MM.1S (cell line): Measurements from ENCODE around the gene LINGO1.

Experiments used
- DNase-seq: peaks from one replicate; pipeline ENCODE4 v3.0.0-alpha.2; 2015
- H2AFZ ChIP-seq: fragments of 300-600 bp; sonication (generic); 2 replicates; pipeline ENCODE4 v1.6.0; 2016; ENCODE audit warnings: antibody characterized with exemption, low read length
- H3F3A ChIP-seq: fragments of 300-600 bp; sonication (generic); 2 replicates; pipeline ENCODE4 v1.6.1; 2016; ENCODE audit warnings: mild to moderate bottlenecking, antibody characterized with exemption, low read length, moderate library complexity, mixed read lengths; ENCODE audit not compliant: insufficient read depth
- H3K27ac ChIP-seq: fragments of 300-600 bp; sonication (generic); 2 replicates; pipeline ENCODE4 v1.5.1; 2016; ENCODE audit warnings: mild to moderate bottlenecking, low read length
- H3K27me3 ChIP-seq: fragments of 300-600 bp; sonication (generic); replicated peaks from 2 replicates; pipeline ENCODE4 v1.6.0; 2016; ENCODE audit warnings: low read length; ENCODE audit not compliant: insufficient read depth
- H3K36me3 ChIP-seq: fragments of 300-600 bp; sonication (generic); replicated peaks from 2 replicates; pipeline ENCODE4 v1.6.1; 2016; ENCODE audit warnings: mild to moderate bottlenecking, low read length, mixed read lengths; ENCODE audit not compliant: insufficient read depth
- H3K4me1 ChIP-seq: fragments of 300-600 bp; sonication (generic); 2 replicates; pipeline ENCODE4 v1.6.1; 2016; ENCODE audit warnings: low read length, mixed read lengths
- H3K4me2 ChIP-seq: fragments of 300-600 bp; sonication (generic); 2 replicates; pipeline ENCODE4 v1.6.0; 2016; ENCODE audit warnings: low read depth, low read length
- H3K4me3 ChIP-seq: fragments of 300-600 bp; sonication (generic); 2 replicates; pipeline ENCODE4 v1.5.1; 2016; ENCODE audit warnings: low read length, mixed read lengths
- H3K79me2 ChIP-seq: fragments of 300-600 bp; sonication (generic); 2 replicates; pipeline ENCODE4 v1.6.1; 2016; ENCODE audit warnings: mixed run types, low read length, mixed read lengths
- H3K9ac ChIP-seq: fragments of 300-600 bp; sonication (generic); 2 replicates; pipeline ENCODE4 v1.6.1; 2016; ENCODE audit warnings: low read length, mixed read lengths
- H3K9me2 ChIP-seq: fragments of 300-600 bp; sonication (generic); replicated peaks from 2 replicates; pipeline ENCODE4 v1.6.1; 2016; ENCODE audit warnings: mild to moderate bottlenecking, low read length, mixed read lengths; ENCODE audit not compliant: insufficient read depth
- H3K9me3 ChIP-seq: fragments of 300-600 bp; sonication (generic); replicated peaks from 2 replicates; pipeline ENCODE4 v1.6.1; 2016; ENCODE audit warnings: mild to moderate bottlenecking, low read length, mixed read lengths; ENCODE audit not compliant: insufficient read depth
- H4K20me1 ChIP-seq: fragments of 300-600 bp; sonication (generic); 2 replicates; pipeline ENCODE4 v1.6.1; 2016; ENCODE audit warnings: mild to moderate bottlenecking, low read length, moderate library complexity, mixed read lengths; ENCODE audit not compliant: insufficient read depth
- EZH2 ChIP-seq: fragments of 300-600 bp; sonication (generic); optimal IDR thresholded peaks from 2 replicates; pipeline ENCODE3; 2017; ENCODE audit warnings: low read depth, mild to moderate bottlenecking, antibody characterized with exemption, low read length, mixed read lengths
- EZH2phosphoT487 ChIP-seq: fragments of 300-600 bp; sonication (generic); IDR thresholded peaks from 2 replicates; pipeline ENCODE4 v1.6.1; 2018; ENCODE audit warnings: antibody characterized with exemption, low read length
- TF ChIP-seq, protein P1 (sequence below): fragments of 300-600 bp; sonication (generic); IDR thresholded peaks from 2 replicates; pipeline ENCODE4 v1.5.1; 2016; ENCODE audit warnings: antibody characterized with exemption, low read length, mixed read lengths

The LINGO1 gene

GRCh38 chr15:77577366-77577950 lies 55.3 kb downstream of the LINGO1 start:
- Histone ChIP-seq H4K20me1 (no peaks in the 10 kb centered on the region), H3K79me2 (no peaks in the 10 kb centered on the region), H3K36me3 (no peaks in the 10 kb centered on the region), H3K27ac (no peak overlapping the region), H3K4me2 (no peak overlapping the region), H3K9me2 (no peaks in the 10 kb centered on the region), H3F3A (no peaks in the 10 kb centered on the region), H3K9ac (no peak overlapping the region), H3K4me3 (no peak overlapping the region), H3K9me3 (no peaks in the 10 kb centered on the region), H3K4me1 (no peaks in the 10 kb centered on the region), H3K27me3 (peaks cover 18% of the 10 kb centered on the region), H2AFZ (no peak overlapping the region)
- no peak for DNase-seq
- TF ChIP-seq EZH2 = no peak
- TF ChIP-seq, protein P1, sequence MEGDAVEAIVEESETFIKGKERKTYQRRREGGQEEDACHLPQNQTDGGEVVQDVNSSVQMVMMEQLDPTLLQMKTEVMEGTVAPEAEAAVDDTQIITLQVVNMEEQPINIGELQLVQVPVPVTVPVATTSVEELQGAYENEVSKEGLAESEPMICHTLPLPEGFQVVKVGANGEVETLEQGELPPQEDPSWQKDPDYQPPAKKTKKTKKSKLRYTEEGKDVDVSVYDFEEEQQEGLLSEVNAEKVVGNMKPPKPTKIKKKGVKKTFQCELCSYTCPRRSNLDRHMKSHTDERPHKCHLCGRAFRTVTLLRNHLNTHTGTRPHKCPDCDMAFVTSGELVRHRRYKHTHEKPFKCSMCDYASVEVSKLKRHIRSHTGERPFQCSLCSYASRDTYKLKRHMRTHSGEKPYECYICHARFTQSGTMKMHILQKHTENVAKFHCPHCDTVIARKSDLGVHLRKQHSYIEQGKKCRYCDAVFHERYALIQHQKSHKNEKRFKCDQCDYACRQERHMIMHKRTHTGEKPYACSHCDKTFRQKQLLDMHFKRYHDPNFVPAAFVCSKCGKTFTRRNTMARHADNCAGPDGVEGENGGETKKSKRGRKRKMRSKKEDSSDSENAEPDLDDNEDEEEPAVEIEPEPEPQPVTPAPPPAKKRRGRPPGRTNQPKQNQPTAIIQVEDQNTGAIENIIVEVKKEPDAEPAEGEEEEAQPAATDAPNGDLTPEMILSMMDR = no peak
- no peak for TF ChIP-seq EZH2phosphoT487

DNA sequence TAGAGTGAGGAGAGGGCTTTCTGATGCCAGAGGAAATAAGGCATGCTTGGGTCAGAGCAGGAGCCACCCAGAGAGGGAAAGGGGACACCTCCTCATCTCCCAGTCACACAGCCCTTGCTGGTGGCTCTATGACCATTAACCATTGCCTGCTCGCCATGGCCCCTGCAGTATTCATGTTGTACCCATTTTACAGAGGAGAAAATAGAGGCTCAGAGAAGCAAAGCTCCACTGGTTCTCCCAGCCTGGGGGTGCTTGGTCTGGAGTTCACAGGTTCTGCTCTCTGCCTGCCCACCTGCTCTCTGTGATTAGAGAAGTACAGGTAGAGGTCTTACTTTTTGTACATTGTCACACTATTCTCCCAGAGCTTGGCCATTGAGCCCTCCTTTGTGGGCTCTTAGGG lies 56.2 kb downstream of the LINGO1 start:
- Histone ChIP-seq H3F3A (no peaks in the 10 kb centered on the region), H3K27me3 (peaks cover 18% of the 10 kb centered on the region), H3K9me2 (no peaks in the 10 kb centered on the region), H3K9ac (no peak overlapping the region), H4K20me1 (no peaks in the 10 kb centered on the region), H3K4me2 (no peak overlapping the region), H3K4me3 (no peak overlapping the region), H2AFZ (no peak overlapping the region), H3K79me2 (no peaks in the 10 kb centered on the region), H3K9me3 (no peaks in the 10 kb centered on the region), H3K27ac (no peak overlapping the region), H3K36me3 (no peaks in the 10 kb centered on the region), H3K4me1 (no peaks in the 10 kb centered on the region)
- no peak for TF ChIP-seq EZH2
- TF ChIP-seq, protein P1 = no peak
- TF ChIP-seq EZH2phosphoT487 = no peak
- DNase-seq = no peak

- Histone ChIP-seq H3K9me3 (no peaks in the 10 kb centered on the region), H4K20me1 (no peaks in the 10 kb centered on the region), H3K4me3 (no peak overlapping the region), H3K4me2 (no peak overlapping the region), H3K79me2 (no peaks in the 10 kb centered on the region), H3K36me3 (no peaks in the 10 kb centered on the region), H3K4me1 (no peaks in the 10 kb centered on the region), H3F3A (no peaks in the 10 kb centered on the region), H2AFZ (no peak overlapping the region), H3K27ac (no peak overlapping the region), H3K27me3 (peaks cover 18% of the 10 kb centered on the region), H3K9me2 (no peaks in the 10 kb centered on the region), H3K9ac (no peak overlapping the region)
- DNase-seq = no peak
- TF ChIP-seq, protein P1 = no peak
- TF ChIP-seq EZH2phosphoT487 = no peak
- no peak for TF ChIP-seq EZH2
Measured at GRCh38 chr15:77575203-77575934, 57.3 kb downstream of the LINGO1 start.
